ENCODE measurements around the gene LAMB2. TPM values are rescaled to one million over a fixed set of nuclear protein-coding genes. Genes with fewer than 3 reads are reported as not detected.

The LAMB2 gene
- total RNA-seq, 4 donors from 2014 or later: 452 to 573 (median 527) TPM

DNA sequence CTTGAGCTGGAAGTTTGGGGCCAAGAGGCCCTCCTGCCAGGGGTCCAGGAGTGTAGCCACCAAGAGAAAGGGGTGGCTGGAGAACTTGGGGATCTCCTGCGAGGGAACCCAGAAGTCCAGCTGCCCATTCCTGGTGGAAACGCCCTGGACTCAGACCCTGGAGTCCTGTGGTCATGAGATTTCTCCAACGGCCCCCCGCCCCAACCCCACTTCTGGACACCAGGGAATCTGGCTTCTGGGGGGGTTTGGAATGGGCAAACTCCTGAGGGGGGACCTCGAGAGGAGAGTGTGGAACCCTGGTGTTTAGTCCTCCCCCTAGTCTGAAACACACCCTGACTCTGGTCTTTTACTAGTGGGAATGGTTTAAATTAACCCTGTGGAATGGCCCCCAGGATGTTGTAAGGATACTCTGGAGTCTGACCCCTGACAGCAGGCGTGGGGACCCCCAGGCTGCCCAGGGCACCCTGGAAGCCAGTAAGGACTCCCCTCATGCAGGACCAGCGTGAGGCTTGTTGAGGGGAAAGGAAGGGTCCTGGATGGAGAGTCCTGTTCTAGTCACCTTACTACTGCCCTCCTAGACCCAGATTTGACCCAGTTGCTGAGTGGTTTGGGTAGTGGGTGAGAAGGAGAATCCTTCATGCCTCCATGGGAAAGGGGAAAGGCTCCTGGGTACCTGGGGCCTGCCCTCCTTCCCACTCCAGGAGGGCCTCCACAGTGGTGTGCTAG lies 39.1 kb upstream of the LAMB2 start:
- H3K27me3 ChIP-seq: no peaks in the 10 kb centered on the region
- TF ChIP-seq, protein P1, sequence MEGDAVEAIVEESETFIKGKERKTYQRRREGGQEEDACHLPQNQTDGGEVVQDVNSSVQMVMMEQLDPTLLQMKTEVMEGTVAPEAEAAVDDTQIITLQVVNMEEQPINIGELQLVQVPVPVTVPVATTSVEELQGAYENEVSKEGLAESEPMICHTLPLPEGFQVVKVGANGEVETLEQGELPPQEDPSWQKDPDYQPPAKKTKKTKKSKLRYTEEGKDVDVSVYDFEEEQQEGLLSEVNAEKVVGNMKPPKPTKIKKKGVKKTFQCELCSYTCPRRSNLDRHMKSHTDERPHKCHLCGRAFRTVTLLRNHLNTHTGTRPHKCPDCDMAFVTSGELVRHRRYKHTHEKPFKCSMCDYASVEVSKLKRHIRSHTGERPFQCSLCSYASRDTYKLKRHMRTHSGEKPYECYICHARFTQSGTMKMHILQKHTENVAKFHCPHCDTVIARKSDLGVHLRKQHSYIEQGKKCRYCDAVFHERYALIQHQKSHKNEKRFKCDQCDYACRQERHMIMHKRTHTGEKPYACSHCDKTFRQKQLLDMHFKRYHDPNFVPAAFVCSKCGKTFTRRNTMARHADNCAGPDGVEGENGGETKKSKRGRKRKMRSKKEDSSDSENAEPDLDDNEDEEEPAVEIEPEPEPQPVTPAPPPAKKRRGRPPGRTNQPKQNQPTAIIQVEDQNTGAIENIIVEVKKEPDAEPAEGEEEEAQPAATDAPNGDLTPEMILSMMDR (IDR thresholded peaks at IDR 0.05): no peak
- no peak for TF ChIP-seq POLR2A (IDR thresholded peaks at IDR 0.05)
- H3K9me3 ChIP-seq: no peaks in the 10 kb centered on the region
- 9 to 33% methylated on average over 2 to 5 of the region's 7 CpGs for WGBS, 2 donors
- peak overlapping the region; percentile 63 to 91 (median 71) for H3K4me3 ChIP-seq (replicated peaks in 1 of 3)
- peak overlapping the region; percentile 75 to 90 (median 89) for H3K27ac ChIP-seq
- intact Hi-C loops (cut with DNase I): loop anchor here (5.0 to 10.0 kb wide), 3 partner anchors 105 to 263 kb away; partner anchors contain the start of gene C3orf62
- peaks cover 0 to 10% of the 10 kb centered on the region in 2 donors for H3K36me3 ChIP-seq
- no peak for DNase-seq
- peaks cover 25 to 43% of the 10 kb centered on the region in 2 donors for H3K4me1 ChIP-seq

DNA sequence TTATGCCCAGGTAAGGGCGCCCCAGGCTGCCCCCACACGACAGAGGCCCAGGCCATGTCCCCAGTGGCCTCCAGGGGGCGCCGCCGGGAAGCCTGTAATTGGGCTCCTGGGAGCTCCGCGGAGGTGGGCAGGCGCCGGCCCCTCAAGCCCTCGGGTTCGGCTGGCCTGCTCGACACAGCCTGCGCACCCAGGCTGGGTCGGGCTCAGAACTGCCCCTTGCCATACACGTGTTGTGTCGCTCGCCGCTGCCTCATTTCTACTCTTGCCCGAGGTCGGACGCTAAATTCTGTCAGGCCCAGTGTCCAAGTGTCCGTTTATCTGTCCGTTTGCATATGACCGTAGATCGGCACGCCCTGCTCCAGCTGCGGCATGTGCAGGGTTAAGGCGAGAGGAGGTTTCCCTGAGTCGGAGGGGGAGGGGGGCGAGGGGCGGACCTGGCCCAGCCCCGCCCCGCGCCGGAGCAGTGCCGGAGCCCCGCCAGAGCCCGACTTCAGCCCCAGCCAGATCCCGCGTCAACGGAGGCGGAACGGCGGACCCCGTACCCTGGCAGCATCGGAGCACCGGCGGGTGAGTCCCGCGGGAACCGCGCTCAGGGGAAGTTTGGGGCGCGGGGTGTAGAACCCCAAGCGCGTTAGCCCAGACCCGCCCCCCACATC lies 38.4 kb upstream of the LAMB2 start, which contains the start of gene KLHDC8B:
KLHDC8B (plus strand) TSS at position 480 of the 656 bp plus-strand sequence. CDS start 1,172 bp downstream, outside the sequence.
- peak within 1 kb of the TSS; percentile 75 to 90 (median 89) for H3K27ac ChIP-seq
- H3K4me3 ChIP-seq (replicated peaks in 1 of 3): peak within 1 kb of the TSS; percentile 63 to 91 (median 71)
- no peaks in the 10 kb centered on the region for H3K27me3 ChIP-seq
- TF ChIP-seq, protein P1 (IDR thresholded peaks at IDR 0.05): peak; percentile 75 to 98 (median 95)
- TF ChIP-seq POLR2A (IDR thresholded peaks at IDR 0.05): peak in 1 of 2 donors; percentile 80
- peaks cover 0 to 10% of the 10 kb centered on the region in 2 donors for H3K36me3 ChIP-seq
- intact Hi-C loops (cut with DNase I): loop anchor here (5.0 to 10.0 kb wide), 3 partner anchors 106 to 264 kb away; partner anchors contain the start of gene C3orf62
- peaks cover 32 to 43% of the 10 kb centered on the region in 2 donors for H3K4me1 ChIP-seq
- peak; percentile 87 to 90 for DNase-seq
- no peaks in the 10 kb centered on the region for H3K9me3 ChIP-seq
- 1 to 2% methylated on average over 13 to 27 of the region's 57 CpGs for WGBS, 2 donors

DNA sequence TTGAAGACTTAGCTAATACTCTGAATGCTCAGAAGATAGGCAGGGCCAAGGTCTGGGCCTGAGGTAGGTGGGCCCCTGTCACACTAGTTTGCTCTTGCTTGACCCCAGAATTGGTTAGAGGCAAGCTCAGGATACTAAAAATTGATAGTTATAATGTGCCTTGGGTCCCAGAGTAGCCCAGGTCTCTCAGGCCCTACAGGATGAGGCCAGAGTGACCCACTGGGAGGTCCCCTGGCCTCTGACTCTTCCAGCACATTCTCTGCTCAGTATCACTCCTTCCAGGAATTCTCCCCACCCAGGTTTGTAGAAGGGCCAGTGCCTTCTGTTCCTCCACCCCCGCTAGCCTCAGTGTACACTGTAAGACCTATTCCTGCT lies 37.9 kb upstream of the LAMB2 start:
- peaks cover 32 to 40% of the 10 kb centered on the region in 2 donors for H3K4me1 ChIP-seq
- 0 to 11% methylated on average over 1 of the region's 1 CpG for WGBS, 2 donors

DNA sequence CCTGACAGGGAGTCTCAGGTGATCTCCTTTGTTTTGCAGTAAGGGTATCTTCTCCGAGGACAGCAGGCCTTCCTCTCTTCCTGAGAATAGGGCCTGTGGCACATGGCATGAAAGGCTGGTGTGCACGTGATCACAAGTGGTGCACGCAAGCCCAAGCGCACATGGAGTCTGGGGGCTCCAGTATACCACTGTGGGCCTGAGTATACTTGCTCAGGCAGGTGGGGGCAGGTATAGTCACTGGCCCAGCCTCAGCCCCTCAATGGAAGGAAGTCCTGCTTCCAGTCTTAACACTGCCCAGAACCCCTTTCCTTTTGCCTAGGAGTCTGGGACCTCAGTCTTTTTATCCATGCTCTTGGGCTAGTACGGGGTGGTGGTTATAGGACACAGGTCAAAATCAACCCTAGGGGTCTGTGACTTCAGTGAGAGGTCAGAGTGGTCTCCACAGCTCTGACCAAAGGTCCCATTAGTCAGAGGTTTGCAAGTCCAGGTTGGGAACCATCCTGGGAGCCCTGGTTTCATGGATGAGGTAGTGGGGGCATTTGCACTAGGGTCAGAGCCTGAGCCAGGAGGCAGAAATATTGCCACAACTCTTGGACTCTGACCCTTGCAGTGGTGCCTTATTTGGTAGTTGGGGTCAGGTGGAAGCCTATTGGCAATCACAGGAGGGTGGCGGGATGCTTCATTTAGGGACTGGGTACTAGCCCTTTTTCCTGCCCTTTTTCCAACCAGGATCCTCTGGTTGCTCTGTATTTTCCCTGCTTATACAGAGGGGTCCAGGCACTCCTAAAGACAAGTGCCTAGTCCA lies 34.1 kb upstream of the LAMB2 start:
- H3K36me3 ChIP-seq: peaks cover 12% of the 10 kb centered on the region in 2 donors
- no peaks in the 10 kb centered on the region for H3K27me3 ChIP-seq
- H3K9me3 ChIP-seq: no peaks in the 10 kb centered on the region
- peak overlapping the region in 2 of 3 donors; percentile 89 to 96 for H3K27ac ChIP-seq
- no peak for TF ChIP-seq POLR2A (IDR thresholded peaks at IDR 0.05)
- TF ChIP-seq, protein P1 (IDR thresholded peaks at IDR 0.05): no peak
- no peak for DNase-seq
- 92% methylated on average over 2 to 5 of the region's 6 CpGs for WGBS, 2 donors
- peak overlapping the region in 1 of 3 donors; percentile 95 for H3K4me3 ChIP-seq (replicated peaks in 1 of 3)
- intact Hi-C loops (cut with DNase I): no loop called here
- H3K4me1 ChIP-seq: peaks cover 18 to 25% of the 10 kb centered on the region in 2 donors

More for the DNA sequence above, 37.9 kb upstream of the LAMB2 start:
- peak overlapping the region in 1 of 3 donors; percentile 91 for H3K4me3 ChIP-seq (replicated peaks in 1 of 3)
- H3K27ac ChIP-seq: peak overlapping the region; percentile 75 to 90 (median 89)
- no peaks in the 10 kb centered on the region for H3K9me3 ChIP-seq
- no peak for DNase-seq
- TF ChIP-seq, protein P1 (IDR thresholded peaks at IDR 0.05): no peak
- no peak for TF ChIP-seq POLR2A (IDR thresholded peaks at IDR 0.05)
- peaks cover 0 to 6% of the 10 kb centered on the region in 2 donors for H3K36me3 ChIP-seq
- H3K27me3 ChIP-seq: no peaks in the 10 kb centered on the region
- intact Hi-C loops (cut with DNase I): loop anchor here (5.0 to 10.0 kb wide), 3 partner anchors 107 to 264 kb away; partner anchors contain the start of gene C3orf62

Measured in thyroid gland (tissue), 4 donors.